Measurements from ENCODE around the gene OR5K2. TPM values are rescaled to one million over a fixed set of nuclear protein-coding genes. Genes with fewer than 3 reads are reported as not detected.

The OR5K2 gene
- total RNA-seq, 4 donors from 2014 or later: not detected

GRCh38 chr3:98512576-98512975 lies 15.1 kb downstream of the OR5K2 start:
- TF ChIP-seq CTCF (IDR thresholded peaks at IDR 0.05): no peak
- TF ChIP-seq POLR2A (IDR thresholded peaks at IDR 0.05): no peak
- intact Hi-C loops (cut with DNase I): no loop called here
- no peaks in the 10 kb centered on the region for H3K27me3 ChIP-seq
- H3K36me3 ChIP-seq: peaks cover 0 to 54% (median 7%) of the 10 kb centered on the region in 3 donors
- no peak overlapping the region for H3K4me3 ChIP-seq
- no peaks in the 10 kb centered on the region for H3K9me3 ChIP-seq
- DNase-seq: no peak
- WGBS, 2 donors: 59 to 60% methylated on average over 4 of the region's 4 CpGs
- peaks cover 0 to 37% (median 5%) of the 10 kb centered on the region in 3 donors for H3K4me1 ChIP-seq
- H3K27ac ChIP-seq: peak overlapping the region in 2 of 4 donors; percentile 54 to 75

- WGBS, 2 donors: 27 to 45% methylated on average over 3 to 4 of the region's 4 CpGs
Measured at GRCh38 chr3:98513091-98513511, 15.6 kb downstream of the OR5K2 start.

GRCh38 chr3:98513736-98514135 lies 16.3 kb downstream of the OR5K2 start:
- peaks cover 0 to 66% (median 7%) of the 10 kb centered on the region in 3 donors for H3K36me3 ChIP-seq

More at GRCh38 chr3:98513091-98513511, 15.6 kb downstream of the OR5K2 start:
- DNase-seq: no peak
- Histone ChIP-seq H3K9me3 (no peaks in the 10 kb centered on the region), H3K4me1 (peaks cover 0 to 42% (median 5%) of the 10 kb centered on the region in 3 donors), H3K27ac (peak overlapping the region; percentile 16 to 75 (median 44)), H3K27me3 (no peaks in the 10 kb centered on the region), H3K4me3 (no peak overlapping the region), H3K36me3 (peaks cover 0 to 59% (median 7%) of the 10 kb centered on the region in 3 donors)
- TF ChIP-seq POLR2A (IDR thresholded peaks at IDR 0.05): no peak
- TF ChIP-seq CTCF (IDR thresholded peaks at IDR 0.05): no peak
- intact Hi-C loops (cut with DNase I): no loop called here

GRCh38 chr3:98514948-98515347 lies 17.5 kb downstream of the OR5K2 start:
- WGBS, 2 donors: 90% methylated on average over 1 of the region's 1 CpG
- no peak for TF ChIP-seq POLR2A (IDR thresholded peaks at IDR 0.05)
- no peak for TF ChIP-seq CTCF (IDR thresholded peaks at IDR 0.05)
- peaks cover 0 to 78% (median 7%) of the 10 kb centered on the region in 3 donors for H3K36me3 ChIP-seq

More at GRCh38 chr3:98513736-98514135, 16.3 kb downstream of the OR5K2 start:
- intact Hi-C loops (cut with DNase I): no loop called here
- WGBS, 2 donors: 93 to 98% methylated on average over 3 of the region's 3 CpGs
- Histone ChIP-seq H3K4me1 (peaks cover 0 to 49% (median 6%) of the 10 kb centered on the region in 3 donors), H3K27ac (peak overlapping the region; percentile 16 to 75 (median 44)), H3K4me3 (no peak overlapping the region), H3K9me3 (no peaks in the 10 kb centered on the region), H3K27me3 (no peaks in the 10 kb centered on the region)
- TF ChIP-seq CTCF (IDR thresholded peaks at IDR 0.05): no peak
- TF ChIP-seq POLR2A (IDR thresholded peaks at IDR 0.05): no peak
- DNase-seq: no peak

GRCh38 chr3:98518816-98519215 lies 21.3 kb downstream of the OR5K2 start:
- H3K36me3 ChIP-seq: peaks cover 0 to 73% (median 7%) of the 10 kb centered on the region in 3 donors
- peak overlapping the region in 2 of 4 donors; percentile 0 to 27 for H3K27ac ChIP-seq

More at GRCh38 chr3:98514948-98515347, 17.5 kb downstream of the OR5K2 start:
- peaks cover 6 to 61% (median 11%) of the 10 kb centered on the region in 3 donors for H3K4me1 ChIP-seq
- DNase-seq: no peak
- no peaks in the 10 kb centered on the region for H3K9me3 ChIP-seq
- peak overlapping the region in 2 of 4 donors; percentile 23 to 56 for H3K27ac ChIP-seq
- no peaks in the 10 kb centered on the region for H3K27me3 ChIP-seq
- H3K4me3 ChIP-seq: no peak overlapping the region
- intact Hi-C loops (cut with DNase I): no loop called here

More at GRCh38 chr3:98518816-98519215, 21.3 kb downstream of the OR5K2 start:
- 93 to 96% methylated on average over 2 of the region's 2 CpGs for WGBS, 2 donors
- Histone ChIP-seq H3K4me1 (peaks cover 13 to 65% (median 15%) of the 10 kb centered on the region in 3 donors), H3K9me3 (no peaks in the 10 kb centered on the region), H3K4me3 (no peak overlapping the region), H3K27me3 (no peaks in the 10 kb centered on the region)
- TF ChIP-seq CTCF (IDR thresholded peaks at IDR 0.05): no peak
- TF ChIP-seq POLR2A (IDR thresholded peaks at IDR 0.05): no peak
- no peak for DNase-seq
- intact Hi-C loops (cut with DNase I): no loop called here
